ENCODE data around the gene TLL2. TPM values are rescaled to one million over a fixed set of nuclear protein-coding genes. Genes with fewer than 3 reads are reported as not detected.

Gene TLL2
- total RNA-seq, 2 donors from 2014 or later = 0.28 to 0.32 TPM

- Histone ChIP-seq H3K36me3 (no peaks in the 10 kb centered on the region), H3K27ac (no peak overlapping the region), H3K9me3 (no peaks in the 10 kb centered on the region), H3K4me3 (no peak overlapping the region), H3K27me3 (replicated peaks; ENCODE audit: insufficient read depth) (no peaks in the 10 kb centered on the region), H3K4me1 (replicated peaks) (no peaks in the 10 kb centered on the region)
- intact Hi-C loops (cut with DNase I) = no loop called here
- WGBS = 46% methylated on average over 13 of the region's 13 CpGs
- no peak for DNase-seq (ENCODE audit: low spot score)
- TF ChIP-seq CTCF (IDR thresholded peaks at IDR 0.05) (no peak), POLR2AphosphoS5 (IDR thresholded peaks at IDR 0.05) (no peak), POLR2A (IDR thresholded peaks at IDR 0.05) (no peak)
Observed at GRCh38 chr10:96413151-96413787, 100.5 kb downstream of the TLL2 start.

- intact Hi-C loops (cut with DNase I) = no loop called here
- Histone ChIP-seq H3K27me3 (replicated peaks; ENCODE audit: insufficient read depth) (no peaks in the 10 kb centered on the region), H3K9me3 (no peaks in the 10 kb centered on the region), H3K4me3 (no peak overlapping the region), H3K27ac (no peak overlapping the region), H3K36me3 (no peaks in the 10 kb centered on the region), H3K4me1 (replicated peaks) (no peaks in the 10 kb centered on the region)
- TF ChIP-seq CTCF (IDR thresholded peaks at IDR 0.05) = no peak
- WGBS = 64% methylated on average over 10 of the region's 10 CpGs
- no peak for DNase-seq (ENCODE audit: low spot score)
Observed at GRCh38 chr10:96411716-96412320, 101.9 kb downstream of the TLL2 start.

- no peaks in the 10 kb centered on the region for H3K27me3 ChIP-seq (replicated peaks; ENCODE audit: insufficient read depth)
- no peaks in the 10 kb centered on the region for H3K4me1 ChIP-seq (replicated peaks)
- no peaks in the 10 kb centered on the region for H3K36me3 ChIP-seq
- 90% methylated on average over 11 of the region's 11 CpGs for WGBS
- H3K4me3 ChIP-seq = no peak overlapping the region
- TF ChIP-seq POLR2A (IDR thresholded peaks at IDR 0.05) (no peak), POLR2AphosphoS5 (IDR thresholded peaks at IDR 0.05) (no peak), CTCF (IDR thresholded peaks at IDR 0.05) (no peak)
- no peak overlapping the region for H3K27ac ChIP-seq
- no peak for DNase-seq (ENCODE audit: low spot score)
- no peaks in the 10 kb centered on the region for H3K9me3 ChIP-seq
- intact Hi-C loops (cut with DNase I) = no loop called here
Observed at GRCh38 chr10:96410296-96410695, 103.4 kb downstream of the TLL2 start.

GRCh38 chr10:96408201-96408600 is 105.5 kb downstream of the TLL2 start:
- TF ChIP-seq CTCF (IDR thresholded peaks at IDR 0.05) (no peak), POLR2A (IDR thresholded peaks at IDR 0.05) (no peak), POLR2AphosphoS5 (IDR thresholded peaks at IDR 0.05) (no peak)
- Histone ChIP-seq H3K4me3 (no peak overlapping the region), H3K9me3 (no peaks in the 10 kb centered on the region), H3K36me3 (no peaks in the 10 kb centered on the region), H3K4me1 (replicated peaks) (no peaks in the 10 kb centered on the region), H3K27me3 (replicated peaks; ENCODE audit: insufficient read depth) (no peaks in the 10 kb centered on the region), H3K27ac (no peak overlapping the region)
- no peak for DNase-seq (ENCODE audit: low spot score)
- WGBS = 91% methylated on average over 1 of the region's 1 CpG
- intact Hi-C loops (cut with DNase I) = no loop called here

- Histone ChIP-seq H3K9me3 (no peaks in the 10 kb centered on the region), H3K36me3 (no peaks in the 10 kb centered on the region), H3K27me3 (replicated peaks; ENCODE audit: insufficient read depth) (no peaks in the 10 kb centered on the region), H3K27ac (no peak overlapping the region), H3K4me3 (no peak overlapping the region), H3K4me1 (replicated peaks) (no peaks in the 10 kb centered on the region)
- no peak for TF ChIP-seq POLR2A (IDR thresholded peaks at IDR 0.05)
- no peak for TF ChIP-seq CTCF (IDR thresholded peaks at IDR 0.05)
- TF ChIP-seq POLR2AphosphoS5 (IDR thresholded peaks at IDR 0.05) = no peak
- intact Hi-C loops (cut with DNase I) = no loop called here
- 73% methylated on average over 15 of the region's 15 CpGs for WGBS
- DNase-seq (ENCODE audit: low spot score) = no peak
Observed at GRCh38 chr10:96407560-96408069, 106.1 kb downstream of the TLL2 start.
